Fibroblast of lung (primary cell): ENCODE measurements around the gene RERE. TPM values are rescaled to one million over a fixed set of nuclear protein-coding genes. Genes with fewer than 3 reads are reported as not detected.

ENCODE experiments used
- DNase-seq, 2 donors: peaks; one replicate each; pipeline versions ENCODE4 v3.0.0 to v3.0.0-alpha.2; 2010; ENCODE audit warnings: low read depth in 2 of 2
- H2AFZ ChIP-seq: 2 replicates; pipeline ENCODE4 v1.5.1; 2012; ENCODE audit warnings: low read length, control low read depth, inconsistent platforms
- H3K27ac ChIP-seq: 2 replicates; pipeline ENCODE4 v1.5.1; 2011; ENCODE audit warnings: low read length, control low read depth; ENCODE audit not compliant: insufficient read depth
- H3K27me3 ChIP-seq: 2 replicates; pipeline ENCODE4 v1.5.1; 2011; ENCODE audit warnings: mild to moderate bottlenecking, low read length; ENCODE audit not compliant: control insufficient read depth, insufficient read depth
- H3K36me3 ChIP-seq: 2 replicates; pipeline ENCODE4 v1.5.1; 2011; ENCODE audit warnings: low read length; ENCODE audit not compliant: control insufficient read depth, insufficient read depth
- H3K4me1 ChIP-seq: 2 replicates; pipeline ENCODE4 v1.5.1; 2011; ENCODE audit warnings: low read length; ENCODE audit not compliant: control insufficient read depth, insufficient read depth; ENCODE audit errors: extremely low read depth
- H3K4me2 ChIP-seq: 2 replicates; pipeline ENCODE4 v1.5.1; 2011; ENCODE audit warnings: low read length, control low read depth; ENCODE audit not compliant: insufficient read depth; ENCODE audit errors: extremely low read depth
- H3K4me3 ChIP-seq, 4 experiments: fragments of 200-600 bp in 1 of 4; sonication (generic) in 1 of 4; replicated peaks in 1 of 4; 2 replicates each; pipeline ENCODE4 v1.5.1; 2011 to 2016; ENCODE audit warnings: low read length in 4 of 4, low read depth in 3 of 4, mild to moderate bottlenecking in 3 of 4, control low read depth in 2 of 4, inconsistent platforms in 1 of 4, mixed read lengths in 1 of 4; ENCODE audit not compliant: insufficient read depth in 1 of 4; ENCODE audit errors: control extremely low read depth in 1 of 4
- H3K79me2 ChIP-seq: 2 replicates; pipeline ENCODE4 v1.5.1; 2012; ENCODE audit warnings: mild to moderate bottlenecking, low read length, inconsistent platforms; ENCODE audit not compliant: control insufficient read depth, insufficient read depth
- H3K9ac ChIP-seq: 2 replicates; pipeline ENCODE4 v1.5.1; 2011; ENCODE audit warnings: mild to moderate bottlenecking, low read length, control low read depth; ENCODE audit not compliant: insufficient read depth
- H3K9me3 ChIP-seq: 2 replicates; pipeline ENCODE4 v1.5.1; 2012; ENCODE audit warnings: low read depth, low read length; ENCODE audit not compliant: control insufficient read depth, insufficient read depth
- H4K20me1 ChIP-seq: 2 replicates; pipeline ENCODE4 v1.5.1; 2011; ENCODE audit warnings: low read length; ENCODE audit not compliant: control insufficient read depth, insufficient read depth; ENCODE audit errors: extremely low read depth
- CTCF ChIP-seq, 2 donors: IDR thresholded peaks in 1 of 2; conservative IDR thresholded peaks in 1 of 2; 1 replicate in 1 of 2; 2 replicates in 1 of 2; pipeline ENCODE4 v1.5.1; 2011 to 2012; ENCODE audit warnings: low read length in 2 of 2, control low read depth in 1 of 2, inconsistent platforms in 1 of 2, low read depth in 1 of 2, mild to moderate bottlenecking in 1 of 2
- EZH2 ChIP-seq: IDR thresholded peaks from 2 replicates; pipeline ENCODE4 v1.5.1; 2012; ENCODE audit warnings: low read length, control low read depth, mild to moderate bottlenecking; ENCODE audit errors: missing control alignments
- polyA plus RNA-seq, 2 donors: library from polyadenylated mRNA; depleted of rRNA in 1 of 2; stranded (reverse) in 1 of 2; unstranded in 1 of 2; fragments of >200 nt; gene quantifications; 2 replicates each; pipeline ENCODE4 v1.2.1, GENCODE V29; 2011 to 2012; ENCODE audit warnings: missing spikeins in 1 of 2
- total RNA-seq: library from RNA; depleted of rRNA; stranded (reverse); fragments of >200 nt; gene quantifications from 2 replicates; pipeline ENCODE4 v1.2.1, GENCODE V29; 2014

RERE gene
- total and polyA plus RNA-seq, 2 donors (not counting 1 experiment from before 2014, with no cell fraction given) = 3.7 to 51.0 TPM

- H4K20me1 ChIP-seq = no peaks in the 10 kb centered on the region
- H3K79me2 ChIP-seq = no peaks in the 10 kb centered on the region
- H3K4me1 ChIP-seq = peaks cover 6% of the 10 kb centered on the region
- peaks cover 3% of the 10 kb centered on the region for H3K36me3 ChIP-seq
- no peak overlapping the region for H3K9ac ChIP-seq
- H3K27ac ChIP-seq = no peak overlapping the region
- no peak for DNase-seq
- H2AFZ ChIP-seq = no peak overlapping the region
- H3K9me3 ChIP-seq = no peaks in the 10 kb centered on the region
- H3K27me3 ChIP-seq = no peaks in the 10 kb centered on the region
- H3K4me3 ChIP-seq = no peak overlapping the region
- TF ChIP-seq EZH2 (no peak), CTCF (conservative IDR thresholded peaks at IDR 0.05 in 1 of 2, IDR thresholded peaks at IDR 0.05 in 1 of 2; ENCODE audit: low read depth in 1 of 2, low read length in 2 of 2) (no peak)
- no peak overlapping the region for H3K4me2 ChIP-seq
These were observed 321.0 kb downstream of the RERE start for GRCh38 chr1:8496473-8496872.

- no peaks in the 10 kb centered on the region for H3K9me3 ChIP-seq
- no peak overlapping the region for H2AFZ ChIP-seq
- TF ChIP-seq EZH2 (no peak), CTCF (conservative IDR thresholded peaks at IDR 0.05 in 1 of 2, IDR thresholded peaks at IDR 0.05 in 1 of 2; ENCODE audit: low read depth in 1 of 2, low read length in 2 of 2) (no peak)
- H3K36me3 ChIP-seq = peaks cover 3% of the 10 kb centered on the region
- peaks cover 6% of the 10 kb centered on the region for H3K4me1 ChIP-seq
- H3K27me3 ChIP-seq = no peaks in the 10 kb centered on the region
- no peak overlapping the region for H3K9ac ChIP-seq
- no peaks in the 10 kb centered on the region for H3K79me2 ChIP-seq
- H3K4me3 ChIP-seq = no peak overlapping the region
- H3K4me2 ChIP-seq = no peak overlapping the region
- H3K27ac ChIP-seq = no peak overlapping the region
- no peaks in the 10 kb centered on the region for H4K20me1 ChIP-seq
- peak in 1 of 2 donors; percentile 21 for DNase-seq
These were observed 321.5 kb downstream of the RERE start for GRCh38 chr1:8495928-8496401.

- Histone ChIP-seq H3K9me3 (no peaks in the 10 kb centered on the region), H2AFZ (no peak overlapping the region), H4K20me1 (no peaks in the 10 kb centered on the region), H3K9ac (no peak overlapping the region), H3K27me3 (no peaks in the 10 kb centered on the region), H3K4me3 (no peak overlapping the region), H3K4me2 (no peak overlapping the region), H3K4me1 (peaks cover 6% of the 10 kb centered on the region), H3K36me3 (peaks cover 3% of the 10 kb centered on the region), H3K27ac (no peak overlapping the region), H3K79me2 (no peaks in the 10 kb centered on the region)
- no peak for DNase-seq
- no peak for TF ChIP-seq EZH2
- no peak for TF ChIP-seq CTCF (conservative IDR thresholded peaks at IDR 0.05 in 1 of 2, IDR thresholded peaks at IDR 0.05 in 1 of 2; ENCODE audit: low read depth in 1 of 2, low read length in 2 of 2)
These were observed 322.8 kb downstream of the RERE start for GRCh38 chr1:8494681-8495080.
